ENCODE data around the gene NCR2. TPM values are rescaled to one million over a fixed set of nuclear protein-coding genes. Genes with fewer than 3 reads are reported as not detected.

NCR2 gene
- total RNA-seq, 1 experiment from 2014 or later, result not detected

- no peak overlapping the region for H3K4me3 ChIP-seq (ENCODE audit: low read depth, low read length, poor library complexity, severe bottlenecking)
- H3K36me3 ChIP-seq (ENCODE audit: insufficient read depth, low read length, poor library complexity, severe bottlenecking), result no peaks in the 10 kb centered on the region
- intact Hi-C loops (cut with micrococcal nuclease; ENCODE audit: unreplicated experiment), result no loop called here
- DNase-seq (ENCODE audit: low spot score), result no peak
- TF ChIP-seq CTCF (conservative IDR thresholded peaks at IDR 0.05; ENCODE audit: low read depth, low read length) (no peak), EZH2 (IDR thresholded peaks at IDR 0.05; ENCODE audit: borderline replicate concordance, low read depth, low read length, poor library complexity, severe bottlenecking) (no peak)
- no peaks in the 10 kb centered on the region for H3K27me3 ChIP-seq (replicated peaks; ENCODE audit: insufficient read depth, low read depth, low read length, poor library complexity)
- no peaks in the 10 kb centered on the region for H3K9me3 ChIP-seq (ENCODE audit: low read depth, low read length, poor library complexity, severe bottlenecking)
- no TSS peak for BruUV-seq (replicated peaks)
- H3K27ac ChIP-seq (ENCODE audit: low read depth, low read length, poor library complexity, severe bottlenecking), result no peak overlapping the region
- H3K4me1 ChIP-seq (ENCODE audit: insufficient read depth, low read length, poor library complexity, severe bottlenecking), result peaks cover 2% of the 10 kb centered on the region
- ChIA-PET CTCF (no interaction called here), POLR2A (ENCODE audit: low non-redundant PET) (no interaction called here)
Measured at GRCh38 chr6:41377071-41377470, 41.7 kb downstream of the NCR2 start.

DNA sequence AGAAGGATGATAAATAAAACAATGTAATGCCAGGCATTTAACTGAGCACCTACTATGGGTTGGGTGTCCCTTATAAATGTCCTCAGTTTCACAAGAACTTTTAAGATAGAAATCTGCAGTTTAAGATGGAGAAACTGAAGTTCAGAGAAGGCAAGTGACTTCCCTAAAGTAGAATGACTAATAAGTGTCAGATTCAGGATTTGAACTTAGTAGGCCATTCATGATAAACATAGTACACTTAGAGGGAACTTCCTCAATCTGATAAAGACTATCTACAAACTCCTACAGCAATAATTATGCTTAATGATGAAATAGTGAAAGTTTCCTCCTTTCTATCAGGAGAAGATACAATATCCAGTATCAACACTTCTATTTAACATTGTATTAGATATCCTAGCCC lies 43.9 kb downstream of the NCR2 start:
- Histone ChIP-seq H3K36me3 (ENCODE audit: insufficient read depth, low read length, poor library complexity, severe bottlenecking) (no peaks in the 10 kb centered on the region), H3K4me1 (ENCODE audit: insufficient read depth, low read length, poor library complexity, severe bottlenecking) (no peaks in the 10 kb centered on the region), H3K4me3 (ENCODE audit: low read depth, low read length, poor library complexity, severe bottlenecking) (no peak overlapping the region), H3K27ac (ENCODE audit: low read depth, low read length, poor library complexity, severe bottlenecking) (no peak overlapping the region), H3K27me3 (replicated peaks; ENCODE audit: insufficient read depth, low read depth, low read length, poor library complexity) (no peaks in the 10 kb centered on the region), H3K9me3 (ENCODE audit: low read depth, low read length, poor library complexity, severe bottlenecking) (no peaks in the 10 kb centered on the region)
- intact Hi-C loops (cut with micrococcal nuclease; ENCODE audit: unreplicated experiment), result no loop called here
- BruUV-seq (replicated peaks), result no TSS peak
- POLR2A ChIA-PET (ENCODE audit: low non-redundant PET), result no interaction called here
- TF ChIP-seq CTCF (conservative IDR thresholded peaks at IDR 0.05; ENCODE audit: low read depth, low read length) (no peak), EZH2 (IDR thresholded peaks at IDR 0.05; ENCODE audit: borderline replicate concordance, low read depth, low read length, poor library complexity, severe bottlenecking) (no peak)
- CTCF ChIA-PET, result no interaction called here
- DNase-seq (ENCODE audit: low spot score), result no peak

DNA sequence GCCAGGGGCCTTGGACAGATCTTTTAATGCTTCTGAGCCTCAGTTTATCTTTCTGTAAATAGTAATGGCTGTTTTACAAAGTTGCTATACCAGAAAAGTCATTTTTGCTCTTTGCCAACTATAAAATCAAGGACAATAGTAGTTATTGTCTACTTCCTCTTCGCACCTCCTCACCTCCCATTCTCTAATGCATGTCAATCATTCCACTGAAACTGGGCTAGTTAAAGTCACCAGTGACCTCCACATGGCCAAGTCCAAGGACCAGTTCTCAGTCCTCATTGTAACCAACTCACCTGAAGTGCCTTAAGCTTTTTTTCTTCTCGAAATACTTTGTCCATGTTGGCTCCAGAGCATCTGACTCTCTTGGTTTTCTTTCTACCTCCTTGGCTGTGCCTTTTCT lies 51.2 kb downstream of the NCR2 start:
- intact Hi-C loops (cut with micrococcal nuclease; ENCODE audit: unreplicated experiment), result no loop called here
- no TSS peak for BruUV-seq (replicated peaks)
- H3K27me3 ChIP-seq (replicated peaks; ENCODE audit: insufficient read depth, low read depth, low read length, poor library complexity), result peaks cover 16% of the 10 kb centered on the region

More for the DNA sequence above, 51.2 kb downstream of the NCR2 start:
- H3K36me3 ChIP-seq (ENCODE audit: insufficient read depth, low read length, poor library complexity, severe bottlenecking), result no peaks in the 10 kb centered on the region
- no peaks in the 10 kb centered on the region for H3K4me1 ChIP-seq (ENCODE audit: insufficient read depth, low read length, poor library complexity, severe bottlenecking)
- H3K4me3 ChIP-seq (ENCODE audit: low read depth, low read length, poor library complexity, severe bottlenecking), result no peak overlapping the region
- DNase-seq (ENCODE audit: low spot score), result no peak
- ChIA-PET CTCF (no interaction called here), POLR2A (ENCODE audit: low non-redundant PET) (no interaction called here)
- no peak overlapping the region for H3K27ac ChIP-seq (ENCODE audit: low read depth, low read length, poor library complexity, severe bottlenecking)
- H3K9me3 ChIP-seq (ENCODE audit: low read depth, low read length, poor library complexity, severe bottlenecking), result no peaks in the 10 kb centered on the region
- TF ChIP-seq CTCF (conservative IDR thresholded peaks at IDR 0.05; ENCODE audit: low read depth, low read length) (no peak), EZH2 (IDR thresholded peaks at IDR 0.05; ENCODE audit: borderline replicate concordance, low read depth, low read length, poor library complexity, severe bottlenecking) (no peak)

All from A673 (cell line).